Measurements from ENCODE around the gene PPIG. TPM values are rescaled to one million over a fixed set of nuclear protein-coding genes. Genes with fewer than 3 reads are reported as not detected.

Gene PPIG
- total and polyA plus RNA-seq, 2 experiments from 2014 or later = 40.7 to 157 TPM

GRCh38 chr2:169670215-169670651, 86.1 kb downstream of the PPIG start (continued):
- TF ChIP-seq ZNF462 (CRISPR knock-in tag; IDR thresholded peaks at IDR 0.05) (no peak), STAT1 (IDR thresholded peaks at IDR 0.05; ENCODE audit: unreplicated experiment) (no peak), ETS1 (IDR thresholded peaks at IDR 0.05) (no peak), CTCF (conservative IDR thresholded peaks at IDR 0.05; ENCODE audit: low read depth in 2 of 2) (no peak), POLR2AphosphoS5 (IDR thresholded peaks at IDR 0.05; ENCODE audit: low read depth) (no peak), ZNF331 (CRISPR knock-in tag; IDR thresholded peaks at IDR 0.05; ENCODE audit: low read depth) (no peak), NANOG (IDR thresholded peaks at IDR 0.05; ENCODE audit: borderline replicate concordance) (no peak)

All from GM23338 (cell line).